Activated B cell treated with CpG ODN at 0.5 μM for 24 hours (primary cell): Measurements from ENCODE around the gene MRGPRE. TPM values are rescaled to one million over a fixed set of nuclear protein-coding genes. Genes with fewer than 3 reads are reported as not detected.

Source experiments
- ATAC-seq: fragments of 200-7000 bp; cut with Tn5 transposase; one replicate; pipeline ENCODE4 v1.10.0; 2021; ENCODE audit warnings: low read depth, mild to moderate bottlenecking, moderate library complexity
- CTCF ChIA-PET: fragments of 350-600 bp; sonication (Branson Sonifier 250); formaldehyde crosslinking; loops from one replicate; lab custom pipeline; 2021; ENCODE audit warnings: antibody characterized with exemption; lab: Charles Lee
- POLR2A ChIA-PET: fragments of 350-600 bp; sonication (Branson Sonifier 250); formaldehyde crosslinking; loops from one replicate; lab custom pipeline; 2021; ENCODE audit warnings: antibody characterized with exemption; lab: Charles Lee
- DNase-seq: peaks from one replicate; pipeline ENCODE4 v3.0.0; 2022
- H3K27ac Mint-ChIP-seq: one replicate; pipeline ENCODE4 v1.8.0; 2020; ENCODE audit warnings: mixed read lengths
- H3K27me3 Mint-ChIP-seq: one replicate; pipeline ENCODE4 v1.8.0; 2021; ENCODE audit warnings: mixed read lengths
- H3K36me3 Mint-ChIP-seq: one replicate; pipeline ENCODE4 v1.8.0; 2021; ENCODE audit warnings: low read depth, mixed read lengths
- H3K4me1 Mint-ChIP-seq: one replicate; pipeline ENCODE4 v1.8.0; 2021; ENCODE audit warnings: mixed read lengths
- H3K4me3 Mint-ChIP-seq: one replicate; pipeline ENCODE4 v1.8.0; 2020; ENCODE audit warnings: mild to moderate bottlenecking, mixed read lengths
- H3K9me3 Mint-ChIP-seq: one replicate; pipeline ENCODE4 v1.8.0; 2020; ENCODE audit warnings: mixed read lengths
- CTCF ChIP-seq: fragments of 200-600 bp; IDR thresholded peaks from one replicate; pipeline ENCODE4 v1.8.0; 2022; ENCODE audit warnings: antibody characterized with exemption, mild to moderate bottlenecking
- intact Hi-C: fragments of 100-400 bp; cut with micrococcal nuclease; formaldehyde crosslinking; loops from one replicate; pipeline ENCODE4 v1.15.1; 2024
- total RNA-seq: library from RNA; stranded (reverse); gene quantifications from 2 replicates; pipeline ENCODE4 v1.2.3, GENCODE V29; 2022

The MRGPRE gene
- total RNA-seq, 1 donor from 2014 or later, result not detected

- H3K4me1 Mint-ChIP-seq, result no peaks in the 10 kb centered on the region
- no peaks in the 10 kb centered on the region for H3K36me3 Mint-ChIP-seq
- POLR2A ChIA-PET, result no interaction called here
- H3K27ac Mint-ChIP-seq, result no peak overlapping the region
- no peak overlapping the region for H3K4me3 Mint-ChIP-seq
- CTCF ChIA-PET, result no interaction called here
- ATAC-seq (no peak), DNase-seq (no peak)
- H3K27me3 Mint-ChIP-seq, result peaks cover 13% of the 10 kb centered on the region
- no peak for TF ChIP-seq CTCF
- intact Hi-C loops, result no loop called here
- H3K9me3 Mint-ChIP-seq, result no peaks in the 10 kb centered on the region
Measured at GRCh38 chr11:3227568-3228444, 4.4 kb downstream of the MRGPRE start.

- H3K27ac Mint-ChIP-seq, result no peak overlapping the region
- TF ChIP-seq CTCF, result no peak
- H3K4me3 Mint-ChIP-seq, result no peak overlapping the region
- no peaks in the 10 kb centered on the region for H3K36me3 Mint-ChIP-seq
- DNase-seq (no peak), ATAC-seq (no peak)
- intact Hi-C loops, result no loop called here
- ChIA-PET CTCF (no interaction called here), POLR2A (no interaction called here)
- H3K4me1 Mint-ChIP-seq, result no peaks in the 10 kb centered on the region
- H3K27me3 Mint-ChIP-seq, result peaks cover 13% of the 10 kb centered on the region
- H3K9me3 Mint-ChIP-seq, result no peaks in the 10 kb centered on the region
Measured at GRCh38 chr11:3226846-3227567, 5.2 kb downstream of the MRGPRE start.

- H3K4me3 Mint-ChIP-seq, result no peak overlapping the region
- peaks cover 12% of the 10 kb centered on the region for H3K27me3 Mint-ChIP-seq
- intact Hi-C loops, result no loop called here
- ATAC-seq (no peak), DNase-seq (no peak)
- CTCF ChIA-PET, result no interaction called here
- H3K4me1 Mint-ChIP-seq, result no peaks in the 10 kb centered on the region
- POLR2A ChIA-PET, result no interaction called here
- no peak for TF ChIP-seq CTCF
- no peaks in the 10 kb centered on the region for H3K36me3 Mint-ChIP-seq
- H3K9me3 Mint-ChIP-seq, result no peaks in the 10 kb centered on the region
- no peak overlapping the region for H3K27ac Mint-ChIP-seq
Measured at GRCh38 chr11:3225826-3226750, 6.1 kb downstream of the MRGPRE start.

- H3K27me3 Mint-ChIP-seq, result peaks cover 11% of the 10 kb centered on the region
- ChIA-PET POLR2A (no interaction called here), CTCF (no interaction called here)
- H3K9me3 Mint-ChIP-seq, result no peaks in the 10 kb centered on the region
- H3K27ac Mint-ChIP-seq, result no peak overlapping the region
- DNase-seq (no peak), ATAC-seq (no peak)
- no peak overlapping the region for H3K4me3 Mint-ChIP-seq
- intact Hi-C loops, result no loop called here
- H3K4me1 Mint-ChIP-seq, result no peaks in the 10 kb centered on the region
- TF ChIP-seq CTCF, result no peak
- H3K36me3 Mint-ChIP-seq, result no peaks in the 10 kb centered on the region
Measured at GRCh38 chr11:3225159-3225758, 7.0 kb downstream of the MRGPRE start.
